ENCODE data around the gene PPP1R9A.
"Not testable (repeated sequence)": the region's sequence is repeated elsewhere in the genome, so short reads cannot be mapped to it uniquely, and the experiment has no call there.

The PPP1R9A gene

DNA sequence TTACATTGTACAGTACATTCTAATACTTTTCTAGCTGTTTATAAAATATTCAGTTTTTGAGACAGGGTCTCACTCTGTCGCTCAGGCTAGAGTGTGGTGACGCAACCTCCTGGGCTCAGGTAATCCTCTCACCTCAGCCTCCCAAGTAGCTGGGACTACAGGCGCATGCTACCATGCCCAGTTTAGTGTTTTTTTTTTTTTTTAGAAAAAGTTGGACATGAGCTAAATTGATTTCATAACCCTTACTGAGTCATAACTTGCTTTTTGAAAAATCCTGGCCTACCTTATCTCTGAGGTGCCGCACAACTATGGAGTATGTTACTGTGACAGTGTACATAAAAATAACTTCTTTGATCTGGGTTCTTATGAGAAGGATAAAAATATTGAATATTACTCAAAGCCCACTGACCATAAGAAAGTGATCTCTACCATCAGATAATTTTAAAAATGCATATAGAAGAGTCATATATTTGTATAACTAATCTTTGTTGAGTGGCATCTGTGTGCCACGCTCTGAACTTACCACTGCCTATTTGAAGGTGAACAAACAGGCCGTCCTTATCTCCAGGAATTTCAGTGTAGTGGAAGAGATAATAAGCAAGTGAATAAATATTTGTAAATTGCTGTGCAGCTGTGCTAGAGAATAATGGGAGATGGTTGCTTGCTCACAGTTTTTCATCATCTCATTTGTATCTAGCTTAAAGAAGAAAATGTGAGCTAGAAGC, 73.2 kb downstream of the PPP1R9A start:
- TF ChIP-seq, protein P1, sequence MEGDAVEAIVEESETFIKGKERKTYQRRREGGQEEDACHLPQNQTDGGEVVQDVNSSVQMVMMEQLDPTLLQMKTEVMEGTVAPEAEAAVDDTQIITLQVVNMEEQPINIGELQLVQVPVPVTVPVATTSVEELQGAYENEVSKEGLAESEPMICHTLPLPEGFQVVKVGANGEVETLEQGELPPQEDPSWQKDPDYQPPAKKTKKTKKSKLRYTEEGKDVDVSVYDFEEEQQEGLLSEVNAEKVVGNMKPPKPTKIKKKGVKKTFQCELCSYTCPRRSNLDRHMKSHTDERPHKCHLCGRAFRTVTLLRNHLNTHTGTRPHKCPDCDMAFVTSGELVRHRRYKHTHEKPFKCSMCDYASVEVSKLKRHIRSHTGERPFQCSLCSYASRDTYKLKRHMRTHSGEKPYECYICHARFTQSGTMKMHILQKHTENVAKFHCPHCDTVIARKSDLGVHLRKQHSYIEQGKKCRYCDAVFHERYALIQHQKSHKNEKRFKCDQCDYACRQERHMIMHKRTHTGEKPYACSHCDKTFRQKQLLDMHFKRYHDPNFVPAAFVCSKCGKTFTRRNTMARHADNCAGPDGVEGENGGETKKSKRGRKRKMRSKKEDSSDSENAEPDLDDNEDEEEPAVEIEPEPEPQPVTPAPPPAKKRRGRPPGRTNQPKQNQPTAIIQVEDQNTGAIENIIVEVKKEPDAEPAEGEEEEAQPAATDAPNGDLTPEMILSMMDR (IDR thresholded peaks at IDR 0.05; ENCODE audit: low read depth, low read length, missing control alignments), result no peak
- in situ Hi-C loops (cut with HindIII; ENCODE audit: low sequenced_read_pairs), result no loop called here
- no peak overlapping the region for H3K4me3 ChIP-seq (ENCODE audit: low read depth, low read length)
- no peak for DNase-seq (ENCODE audit: low read depth)

DNA sequence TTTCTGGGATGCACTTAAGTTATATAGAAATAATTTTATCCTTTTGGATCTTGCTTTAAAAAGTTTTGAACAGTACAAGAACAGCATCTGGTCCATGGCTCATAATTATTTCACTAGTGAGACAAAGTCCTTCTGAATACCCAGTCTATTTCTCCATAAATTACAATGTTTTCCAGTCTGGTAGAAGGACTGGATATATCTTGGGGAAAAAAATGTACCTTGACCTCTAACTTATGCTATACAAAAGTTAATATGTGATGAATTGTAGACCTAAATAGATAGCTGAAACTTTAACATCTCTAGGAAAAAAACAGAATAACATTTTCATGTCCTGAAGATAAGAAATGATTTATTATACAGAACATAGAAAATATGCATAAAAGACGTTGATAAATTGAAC, 88.5 kb downstream of the PPP1R9A start:
- in situ Hi-C loops (cut with HindIII; ENCODE audit: low sequenced_read_pairs), result no loop called here
- H3K4me3 ChIP-seq (ENCODE audit: low read depth, low read length), result no peak overlapping the region

DNA sequence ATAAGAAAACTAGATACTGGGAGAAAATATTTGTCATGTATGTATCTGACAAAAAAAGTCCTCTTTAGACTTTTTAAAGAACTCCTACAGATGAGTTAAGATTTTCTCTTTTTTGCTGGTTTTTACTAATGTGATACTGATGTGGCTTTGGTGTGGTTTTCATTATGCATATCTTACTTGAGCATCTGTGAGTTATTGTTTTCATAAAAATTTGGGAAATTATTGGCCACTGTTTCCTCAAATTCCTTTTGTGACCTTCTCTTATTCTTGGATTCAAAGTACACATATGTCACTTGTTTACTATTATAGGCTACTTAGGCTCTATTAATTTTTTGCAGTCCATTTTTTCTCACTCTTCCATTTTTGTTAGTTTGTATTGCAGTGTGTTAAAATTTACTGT, 89.0 kb downstream of the PPP1R9A start:
- TF ChIP-seq, protein P1 (IDR thresholded peaks at IDR 0.05; ENCODE audit: low read depth, low read length, missing control alignments), result no peak
- H3K4me3 ChIP-seq (ENCODE audit: low read depth, low read length), result no peak overlapping the region
- in situ Hi-C loops (cut with HindIII; ENCODE audit: low sequenced_read_pairs), result no loop called here
- DNase-seq (ENCODE audit: low read depth), result no peak

More for the DNA sequence above, 88.5 kb downstream of the PPP1R9A start:
- DNase-seq (ENCODE audit: low read depth), result no peak
- TF ChIP-seq, protein P1 (IDR thresholded peaks at IDR 0.05; ENCODE audit: low read depth, low read length, missing control alignments), result no peak

DNA sequence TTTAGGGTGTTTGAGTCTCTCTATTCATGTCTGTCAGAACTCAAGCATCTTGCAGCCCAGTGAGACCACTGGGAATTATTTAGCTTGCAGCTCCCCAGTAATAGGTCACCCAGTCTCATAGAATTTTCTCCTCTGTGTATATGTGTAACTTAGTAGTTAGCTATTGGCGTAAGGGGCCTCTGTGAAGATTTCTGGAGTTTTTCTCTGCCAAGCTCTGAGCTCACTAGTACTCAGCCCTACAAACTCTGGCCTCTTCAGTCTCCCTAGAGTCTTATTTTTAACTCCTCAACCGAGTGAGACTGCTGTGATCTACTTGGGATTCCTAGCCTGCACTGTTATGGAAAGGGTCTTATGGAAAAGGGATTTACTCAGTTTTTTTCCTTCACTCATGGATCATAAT, 90.2 kb downstream of the PPP1R9A start:
- TF ChIP-seq, protein P1 (IDR thresholded peaks at IDR 0.05; ENCODE audit: low read depth, low read length, missing control alignments), result no peak
- no peak overlapping the region for H3K4me3 ChIP-seq (ENCODE audit: low read depth, low read length)
- DNase-seq (ENCODE audit: low read depth), result no peak
- in situ Hi-C loops (cut with HindIII; ENCODE audit: low sequenced_read_pairs), result no loop called here

DNA sequence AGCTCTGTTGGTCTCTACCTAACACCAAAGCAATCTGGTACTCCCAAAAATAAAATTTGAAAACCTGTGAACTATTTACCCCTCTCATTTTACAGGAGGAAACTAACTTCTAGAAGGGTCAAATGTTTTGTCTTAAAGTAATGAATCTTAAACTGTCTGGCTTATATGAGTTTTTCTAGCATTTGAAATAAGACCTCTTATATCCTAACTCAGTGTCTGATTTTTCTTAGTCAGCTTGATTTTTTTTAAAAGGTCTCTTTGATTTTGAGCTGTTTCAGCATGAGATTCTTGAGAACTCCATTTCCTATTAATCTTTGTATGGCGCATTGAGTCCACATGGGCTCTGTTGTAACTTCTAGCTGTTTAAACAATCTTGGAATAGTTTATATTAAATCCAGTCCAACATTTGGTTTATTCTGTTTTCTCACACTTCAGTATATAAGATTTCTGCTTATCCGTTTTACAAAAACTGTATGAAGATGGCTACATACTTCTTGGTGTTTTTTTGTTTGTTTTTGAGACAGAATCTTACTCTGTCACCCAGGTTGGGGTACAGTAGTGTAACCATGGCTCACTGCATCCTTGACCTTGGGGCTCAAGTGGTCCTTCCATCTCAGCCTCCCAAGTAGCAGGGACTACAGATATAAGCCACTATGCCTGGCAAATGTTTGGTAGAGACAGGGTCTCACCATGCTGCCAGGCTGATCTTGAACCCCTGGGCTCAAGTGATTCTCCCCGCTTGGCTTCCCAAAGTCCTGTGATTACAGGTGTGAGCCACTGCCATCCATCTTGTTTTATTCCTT, 91.1 kb downstream of the PPP1R9A start:
- no peak for DNase-seq (ENCODE audit: low read depth)
- TF ChIP-seq, protein P1 (IDR thresholded peaks at IDR 0.05; ENCODE audit: low read depth, low read length, missing control alignments), result no peak
- H3K4me3 ChIP-seq (ENCODE audit: low read depth, low read length), result no peak overlapping the region
- in situ Hi-C loops (cut with HindIII; ENCODE audit: low sequenced_read_pairs), result no loop called here

DNA sequence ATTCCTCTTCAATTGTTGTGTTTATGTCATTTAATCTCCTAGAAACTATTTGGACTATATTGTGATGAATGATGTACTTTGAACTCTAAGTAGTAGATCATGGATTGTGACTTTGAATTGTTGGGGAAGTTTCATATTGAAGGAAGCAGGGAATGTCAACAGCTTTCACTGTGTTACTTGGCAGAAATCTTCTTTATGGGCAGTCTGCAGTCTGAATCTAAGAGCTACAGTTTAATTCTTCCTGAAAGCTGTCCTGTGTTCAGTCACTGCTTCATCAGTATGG, 91.6 kb downstream of the PPP1R9A start:
- H3K4me3 ChIP-seq (ENCODE audit: low read depth, low read length), result no peak overlapping the region
- no peak for DNase-seq (ENCODE audit: low read depth)
- TF ChIP-seq, protein P1 (IDR thresholded peaks at IDR 0.05; ENCODE audit: low read depth, low read length, missing control alignments), result no peak
- in situ Hi-C loops (cut with HindIII; ENCODE audit: low sequenced_read_pairs), result no loop called here

DNA sequence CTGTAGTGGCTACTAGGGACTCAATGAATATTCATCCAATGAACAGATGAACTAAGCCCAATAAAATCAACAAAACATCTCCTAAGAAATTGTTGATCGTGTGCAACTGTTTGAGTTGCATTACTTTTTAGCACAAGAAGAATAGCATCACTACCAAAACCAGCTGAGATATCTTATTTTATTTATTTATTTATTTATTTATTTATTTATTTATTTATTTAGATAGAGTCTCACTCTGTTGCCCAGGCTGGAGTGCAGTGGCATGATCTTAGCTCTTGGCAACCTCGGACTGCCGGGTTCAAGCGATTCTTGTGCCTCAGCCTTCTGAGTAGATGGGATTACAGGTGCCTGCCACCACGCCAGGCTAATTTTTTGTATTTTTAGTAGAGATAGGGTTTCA, 92.2 kb downstream of the PPP1R9A start:
- DNase-seq (ENCODE audit: low read depth); in situ Hi-C loops (cut with HindIII; ENCODE audit: low sequenced_read_pairs); H3K4me3 ChIP-seq (ENCODE audit: low read depth, low read length): not testable (repeated sequence)

Data from astrocyte of the cerebellum (primary cell).